Subcutaneous abdominal adipose tissue (tissue), 5 donors: Measurements from ENCODE around the gene VWA1.
"Not testable (repeated sequence)": the region's sequence is repeated elsewhere in the genome, so short reads cannot be mapped to it uniquely, and the experiment has no call there.

ENCODE experiments used
- H3K27ac ChIP-seq: one replicate; pipeline ENCODE4 v1.7.0; 2013; ENCODE audit warnings: low read depth, mild to moderate bottlenecking, inconsistent platforms, low read length, moderate library complexity
- H3K27me3 ChIP-seq, 5 donors: one replicate each; pipeline ENCODE4 v1.7.0; 2013; ENCODE audit warnings: low read length in 5 of 5, inconsistent platforms in 1 of 5; ENCODE audit not compliant: control insufficient read depth in 5 of 5, insufficient read depth in 4 of 5
- H3K36me3 ChIP-seq, 5 donors: one replicate each; pipeline ENCODE4 v1.7.0; 2013; ENCODE audit warnings: low read length in 5 of 5; ENCODE audit not compliant: control insufficient read depth in 5 of 5, insufficient read depth in 5 of 5
- H3K4me1 ChIP-seq, 5 donors: one replicate each; pipeline ENCODE4 v1.7.0; 2013; ENCODE audit warnings: low read length in 5 of 5, mild to moderate bottlenecking in 3 of 5, moderate library complexity in 1 of 5; ENCODE audit not compliant: control insufficient read depth in 5 of 5, insufficient read depth in 5 of 5
- H3K4me3 ChIP-seq, 5 donors: one replicate each; pipeline ENCODE4 v1.7.0; 2013; ENCODE audit warnings: low read length in 5 of 5, low read depth in 1 of 5
- H3K9ac ChIP-seq, 5 donors: one replicate each; pipeline ENCODE4 v1.7.0; 2013; ENCODE audit warnings: low read length in 5 of 5, mild to moderate bottlenecking in 4 of 5, moderate library complexity in 3 of 5
- H3K9me3 ChIP-seq, 5 donors: one replicate each; pipeline ENCODE4 v1.7.0; 2013; ENCODE audit warnings: low read length in 5 of 5; ENCODE audit not compliant: control insufficient read depth in 5 of 5
- donor health status: healthy.
- donor health status: healthy.
- donor health status: healthy.
- donor health status: healthy.
- donor health status: healthy.

VWA1 gene

DNA sequence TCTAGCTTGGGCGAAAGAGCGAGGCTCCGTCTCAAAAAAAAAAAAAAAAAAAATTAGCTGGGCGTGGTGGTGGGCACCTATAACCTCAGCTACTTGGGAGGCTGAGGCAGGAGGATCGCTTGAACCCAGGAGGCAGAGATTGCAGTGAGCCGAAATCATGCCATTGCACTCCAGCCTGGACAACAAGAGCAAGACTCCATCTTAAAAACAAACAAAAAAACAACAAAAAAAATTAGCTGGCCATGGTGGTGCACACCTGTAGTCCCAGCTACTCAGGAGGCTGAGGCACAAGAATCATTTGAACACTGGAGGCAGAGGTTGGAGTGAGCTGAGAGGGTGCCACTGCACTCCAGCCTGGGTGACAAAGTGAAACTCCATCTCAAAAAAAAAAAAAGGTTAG lies 6.5 kb upstream of the VWA1 start:
- not testable (repeated sequence) for H3K27ac ChIP-seq, H3K9ac ChIP-seq, H3K36me3 ChIP-seq, H3K9me3 ChIP-seq, H3K4me3 ChIP-seq
- H3K4me1 ChIP-seq, result peaks cover 6 to 50% (median 48%) of the 10 kb centered on the region in 5 donors
- peaks cover 0 to 12% (median 4%) of the 10 kb centered on the region in 5 donors for H3K27me3 ChIP-seq

DNA sequence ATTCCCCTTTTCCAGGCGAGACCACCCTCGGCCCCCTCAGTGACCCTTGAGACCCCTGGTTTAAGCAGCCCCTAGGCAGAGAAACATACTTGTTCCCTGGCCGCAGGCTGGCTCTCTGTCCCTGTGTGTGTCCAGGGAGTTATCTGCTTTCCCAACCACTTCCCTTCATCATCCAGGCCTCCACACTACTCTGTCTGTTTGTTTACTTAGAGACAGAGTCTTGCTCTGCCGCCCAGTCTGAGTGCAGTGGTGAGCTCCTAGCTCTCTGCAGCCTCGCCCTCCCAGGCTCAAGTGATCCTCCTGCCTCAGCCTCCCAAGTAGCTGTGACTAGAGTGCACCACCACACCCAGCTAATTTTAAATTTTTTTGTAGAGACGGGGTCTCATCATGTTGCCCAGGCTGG lies 5.8 kb upstream of the VWA1 start:
- Histone ChIP-seq H3K27me3 (peaks cover 0 to 12% (median 4%) of the 10 kb centered on the region in 5 donors), H3K4me3 (peak overlapping the region in 1 of 5 donors; percentile 47), H3K9me3 (no peaks in the 10 kb centered on the region), H3K36me3 (no peaks in the 10 kb centered on the region), H3K27ac (peak overlapping the region; percentile 90), H3K9ac (peak overlapping the region in 2 of 5 donors; percentile 13 to 20), H3K4me1 (peaks cover 6 to 57% (median 55%) of the 10 kb centered on the region in 5 donors)

DNA sequence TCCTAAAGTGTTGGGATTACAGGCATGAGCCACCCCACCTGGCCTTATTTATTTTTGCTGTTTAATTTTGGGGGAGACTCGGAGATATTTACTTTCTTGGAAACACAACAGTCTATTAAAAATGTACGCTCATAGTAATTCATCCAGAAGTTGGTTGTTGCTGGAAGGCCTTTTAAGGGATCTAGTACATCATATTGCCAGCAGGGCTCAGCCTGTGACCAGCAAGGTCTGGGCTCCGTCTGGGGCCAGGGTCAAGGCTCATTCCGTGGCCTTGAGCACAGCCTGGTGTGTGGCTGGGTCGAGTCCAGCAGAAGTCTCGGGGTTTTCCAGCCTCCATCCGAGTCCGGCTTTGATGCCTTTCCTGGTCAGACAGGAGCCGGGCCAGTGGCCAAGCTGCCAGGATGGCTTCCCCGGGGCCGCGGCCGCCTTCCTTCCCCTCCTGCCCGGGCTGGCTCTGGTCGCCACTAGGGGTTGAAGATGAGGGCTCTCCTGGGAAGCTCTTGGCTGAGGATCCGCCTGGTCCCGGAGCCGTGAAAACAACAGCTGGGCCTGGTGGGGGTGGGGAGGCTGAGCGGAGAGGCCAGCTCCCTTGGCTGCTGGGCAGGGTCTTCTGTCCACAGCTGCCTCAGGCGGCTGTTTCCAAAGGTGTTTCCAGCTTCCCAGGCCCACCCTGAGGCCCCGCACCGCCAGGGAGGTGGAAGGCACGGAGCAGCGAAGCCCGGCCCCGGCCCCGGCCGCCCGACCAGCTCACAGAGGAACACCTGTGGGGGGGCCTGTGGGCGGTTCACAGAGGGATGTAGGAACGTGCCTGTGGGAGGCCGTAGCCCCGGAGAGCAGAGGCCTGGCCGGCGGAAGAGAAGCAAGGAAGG lies 5.1 kb upstream of the VWA1 start:
- Histone ChIP-seq H3K36me3 (no peaks in the 10 kb centered on the region), H3K27ac (peak overlapping the region; percentile 90), H3K4me3 (peak overlapping the region in 1 of 5 donors; percentile 47), H3K27me3 (peaks cover 0 to 12% (median 4%) of the 10 kb centered on the region in 5 donors), H3K4me1 (peaks cover 6 to 64% (median 62%) of the 10 kb centered on the region in 5 donors), H3K9me3 (no peaks in the 10 kb centered on the region), H3K9ac (peak overlapping the region in 4 of 5 donors; percentile 20 to 62 (median 46))

DNA sequence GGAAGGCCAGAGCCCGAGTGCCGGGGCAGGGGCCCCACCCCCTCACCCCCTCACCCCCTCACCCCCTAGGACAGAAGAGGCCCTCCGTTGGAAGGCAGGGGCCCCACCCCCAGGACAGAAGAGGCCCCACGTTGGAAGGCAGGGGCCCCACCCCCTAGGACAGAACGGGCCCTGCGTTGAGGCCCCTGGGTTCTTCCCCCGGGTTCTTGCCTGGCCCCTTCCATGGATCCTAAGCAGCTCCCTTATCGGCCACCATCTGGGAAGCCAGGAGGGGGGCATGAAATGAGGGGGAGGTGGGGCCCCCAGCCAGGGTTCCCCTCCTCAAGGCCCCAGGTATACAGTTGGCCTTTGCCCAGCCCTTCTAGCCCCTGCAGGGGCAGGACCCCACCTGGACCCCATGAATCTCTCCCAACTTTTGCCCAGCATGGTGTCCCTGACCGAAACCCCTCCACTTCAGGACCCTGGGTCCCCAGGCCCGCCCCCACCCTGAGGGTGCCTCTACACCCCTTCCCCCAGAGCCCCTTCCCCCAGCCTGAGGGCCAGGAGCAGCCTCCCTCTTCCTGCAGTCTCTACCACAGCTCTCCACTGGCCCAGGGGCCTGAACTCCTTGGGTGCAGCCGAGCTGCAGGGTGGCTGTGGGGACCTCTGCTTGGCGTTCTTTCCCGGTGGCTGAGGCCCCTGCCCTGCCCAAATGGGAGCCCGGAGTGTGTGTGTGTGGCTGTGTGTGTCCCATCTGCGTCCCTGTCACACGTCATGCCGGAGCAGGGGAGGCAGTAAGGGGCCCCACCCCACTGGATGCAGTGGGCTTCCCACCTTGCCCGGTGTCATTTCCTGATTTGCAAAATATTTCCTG lies 4.3 kb upstream of the VWA1 start:
- no peaks in the 10 kb centered on the region for H3K9me3 ChIP-seq
- no peaks in the 10 kb centered on the region for H3K36me3 ChIP-seq
- peak overlapping the region in 4 of 5 donors; percentile 18 to 47 (median 39) for H3K4me3 ChIP-seq
- H3K4me1 ChIP-seq, result peaks cover 6 to 69% (median 67%) of the 10 kb centered on the region in 5 donors
- peaks cover 0 to 6% (median 3%) of the 10 kb centered on the region in 5 donors for H3K27me3 ChIP-seq
- peak overlapping the region in 3 of 5 donors; percentile 53 to 77 (median 63) for H3K9ac ChIP-seq
- H3K27ac ChIP-seq, result peak overlapping the region; percentile 90

DNA sequence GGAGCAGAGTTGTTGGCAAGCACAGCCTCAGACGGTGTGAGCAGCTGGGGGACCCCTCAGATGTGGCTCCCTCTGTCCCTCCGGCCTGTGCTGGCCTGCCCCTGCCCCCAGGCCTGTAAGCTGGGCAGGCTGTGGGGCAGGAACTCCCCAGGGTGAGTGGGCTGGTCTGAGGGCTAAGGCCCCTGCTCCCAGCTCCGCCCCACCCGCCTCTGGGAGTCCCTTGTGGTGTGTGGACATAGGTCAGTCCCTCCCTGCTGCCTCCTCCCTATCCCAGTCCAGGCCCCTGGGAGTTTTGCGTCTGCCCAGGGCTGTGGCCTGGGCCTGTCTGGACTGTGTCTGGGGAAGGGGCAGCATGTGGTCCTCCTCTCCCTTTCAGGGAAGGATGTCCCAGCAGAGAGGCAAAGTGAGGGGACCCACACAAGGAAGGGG lies 3.6 kb upstream of the VWA1 start:
- Histone ChIP-seq H3K4me1 (peaks cover 6 to 75% (median 73%) of the 10 kb centered on the region in 5 donors), H3K4me3 (peak overlapping the region in 4 of 5 donors; percentile 18 to 47 (median 39)), H3K27ac (peak overlapping the region; percentile 90), H3K9me3 (no peaks in the 10 kb centered on the region), H3K9ac (peak overlapping the region in 4 of 5 donors; percentile 53 to 77 (median 63)), H3K27me3 (peaks cover 0 to 3% (median 0%) of the 10 kb centered on the region in 5 donors), H3K36me3 (no peaks in the 10 kb centered on the region)

DNA sequence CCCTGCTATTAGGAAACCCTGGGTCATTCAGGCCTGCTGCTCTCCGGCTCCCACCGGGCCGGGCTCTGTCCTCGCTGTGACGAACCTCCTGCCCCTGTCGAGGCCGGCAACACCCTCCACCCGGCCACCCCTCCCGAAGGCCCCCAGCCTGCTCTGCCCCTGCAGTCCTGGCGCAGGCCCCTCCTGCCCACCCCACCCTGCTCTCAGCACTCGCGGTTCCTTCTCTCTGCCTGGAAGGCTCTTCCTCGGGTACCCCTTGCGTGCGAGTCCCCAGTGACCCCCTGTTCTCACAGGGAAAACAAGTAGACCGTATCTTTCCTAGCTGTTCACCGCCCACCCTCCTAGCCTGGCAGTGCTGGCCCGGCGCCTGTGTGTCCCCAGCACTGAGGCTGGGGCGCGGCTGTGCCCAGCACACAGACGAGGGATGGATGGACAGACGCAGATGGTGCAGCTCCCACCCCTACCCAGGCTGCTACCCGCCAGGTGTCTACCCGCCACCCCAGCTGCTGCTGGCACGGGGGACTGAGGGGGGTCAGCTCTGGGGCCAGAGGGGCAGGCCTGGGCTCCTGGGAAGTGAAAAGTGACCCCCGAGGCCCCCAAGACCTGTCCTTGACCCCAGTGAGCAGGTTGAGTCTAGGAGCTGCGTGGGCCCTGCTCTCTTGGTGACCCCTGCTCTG lies 3.1 kb upstream of the VWA1 start:
- Histone ChIP-seq H3K4me3 (no peak overlapping the region), H3K27ac (peak overlapping the region; percentile 90), H3K27me3 (peaks cover 0 to 3% (median 0%) of the 10 kb centered on the region in 5 donors), H3K9ac (peak overlapping the region in 4 of 5 donors; percentile 53 to 77 (median 63)), H3K4me1 (peaks cover 6 to 79% (median 77%) of the 10 kb centered on the region in 5 donors), H3K36me3 (peaks cover 0 to under 1% (median 0%) of the 10 kb centered on the region in 5 donors), H3K9me3 (no peaks in the 10 kb centered on the region)

DNA sequence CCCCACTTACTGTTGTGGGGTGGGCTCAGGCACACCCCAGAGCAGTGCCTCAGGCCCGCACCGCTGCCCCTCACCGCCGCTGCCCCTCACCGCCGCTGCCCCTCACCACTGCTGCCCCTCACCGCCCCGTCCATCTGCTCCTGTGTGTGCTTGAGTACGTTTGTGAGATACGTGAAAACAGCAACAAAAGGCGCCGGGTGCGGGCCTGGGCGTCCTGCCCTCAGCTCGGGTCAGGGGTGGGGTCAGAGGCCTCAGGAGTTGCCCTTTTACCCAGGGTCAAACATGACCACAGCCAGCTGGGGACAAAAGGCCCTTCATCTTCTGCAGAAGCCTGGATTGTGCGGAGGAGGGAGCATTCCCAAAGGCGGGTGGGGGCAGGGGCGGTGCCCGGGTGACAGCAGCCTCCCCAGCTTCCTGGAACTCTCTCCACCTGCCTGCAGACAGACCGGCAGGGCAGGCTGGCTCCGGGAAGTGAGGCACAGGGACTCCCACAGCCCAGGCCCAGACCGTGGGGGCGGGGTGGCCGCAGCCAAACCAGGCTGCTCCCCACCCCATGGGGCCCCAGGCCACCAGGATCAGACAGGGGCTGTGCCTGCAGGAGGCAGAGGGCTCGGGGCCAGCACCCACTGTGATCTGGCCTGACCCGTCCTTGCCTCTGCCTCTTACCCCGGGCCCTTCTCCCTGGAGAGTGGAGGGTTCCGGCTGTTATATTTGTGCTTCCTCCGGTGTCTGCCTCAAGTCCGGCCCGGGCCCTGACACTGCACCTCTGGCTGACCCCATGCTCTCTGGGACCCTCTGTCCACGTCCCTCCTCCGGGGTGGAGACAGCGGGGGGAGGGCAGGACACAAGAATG lies 2.3 kb upstream of the VWA1 start:
- Histone ChIP-seq H3K27ac (peak overlapping the region; percentile 90), H3K9ac (peak overlapping the region in 4 of 5 donors; percentile 29 to 72 (median 70)), H3K27me3 (peaks cover 0 to 3% (median 0%) of the 10 kb centered on the region in 5 donors), H3K4me3 (peak overlapping the region in 1 of 5 donors; percentile 21), H3K36me3 (peaks cover 0 to 2% (median 0%) of the 10 kb centered on the region in 5 donors), H3K4me1 (peaks cover 6 to 86% (median 81%) of the 10 kb centered on the region in 5 donors), H3K9me3 (no peaks in the 10 kb centered on the region)

DNA sequence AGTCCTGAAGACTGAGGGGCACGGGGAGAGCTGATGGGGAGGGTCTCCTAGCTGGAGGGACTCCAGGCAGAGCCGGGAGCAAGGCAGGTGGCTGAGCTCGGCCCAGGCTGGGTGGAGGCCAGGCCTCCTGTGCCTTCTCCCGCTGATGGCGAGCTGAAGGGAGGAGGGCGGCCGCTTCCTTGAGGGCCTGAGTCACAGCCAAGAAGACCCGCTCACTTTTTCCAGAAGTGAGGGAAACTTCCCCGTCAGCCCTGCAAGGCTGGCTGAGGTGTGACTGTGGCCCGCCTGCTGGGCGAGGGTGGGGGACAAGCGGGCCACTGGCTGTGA lies 1.7 kb upstream of the VWA1 start:
- Histone ChIP-seq H3K4me1 (peaks cover 6 to 83% (median 81%) of the 10 kb centered on the region in 5 donors), H3K9ac (peak overlapping the region in 4 of 5 donors; percentile 29 to 72 (median 70)), H3K4me3 (peak overlapping the region in 2 of 5 donors; percentile 21 to 67), H3K36me3 (peaks cover 0 to 2% (median 0%) of the 10 kb centered on the region in 5 donors), H3K27ac (peak overlapping the region; percentile 90), H3K27me3 (peaks cover 0 to 3% (median 0%) of the 10 kb centered on the region in 5 donors), H3K9me3 (no peaks in the 10 kb centered on the region)
